Prostate gland (tissue), 2 donors: ENCODE measurements around the gene NCAM2. TPM values are rescaled to one million over a fixed set of nuclear protein-coding genes. Genes with fewer than 3 reads are reported as not detected.

Source experiments
- DNase-seq: peaks from one replicate; pipeline ENCODE4 v3.0.0-alpha.2; 2019; ENCODE audit warnings: low spot score
- H3K27ac ChIP-seq, 2 donors: fragments of 200-600 bp; sonication (generic); 2 replicates each; pipeline ENCODE4 v1.5.1; 2017 to 2019
- H3K27me3 ChIP-seq: fragments of 200-600 bp; sonication (generic); replicated peaks from 2 replicates; pipeline ENCODE4 v1.5.1; 2019; ENCODE audit not compliant: insufficient read depth
- H3K36me3 ChIP-seq, 2 donors: fragments of 200-600 bp; sonication (generic); 1 replicate in 1 of 2; 2 replicates in 1 of 2; pipeline versions ENCODE4 v1.5.1 to v1.8.1; 2017 to 2019
- H3K4me1 ChIP-seq: fragments of 200-600 bp; sonication (generic); replicated peaks from 2 replicates; pipeline ENCODE4 v1.5.1; 2019
- H3K4me3 ChIP-seq, 2 donors: fragments of 200-600 bp; sonication (generic); 2 replicates each; pipeline ENCODE4 v1.5.1; 2017 to 2019
- H3K9me3 ChIP-seq: fragments of 200-600 bp; sonication (generic); 2 replicates; pipeline ENCODE4 v1.5.1; 2017
- CTCF ChIP-seq, 4 experiments: fragments of 200-600 bp in 2 of 4; fragments of 450-650 bp in 2 of 4; sonication (generic) in 2 of 4; IDR thresholded peaks; 1 replicate in 3 of 4; 2 replicates in 1 of 4; pipeline ENCODE4 v1.5.1; 2016 to 2019; ENCODE audit warnings: antibody characterized with exemption in 4 of 4, mild to moderate bottlenecking in 2 of 4, moderate library complexity in 2 of 4
- POLR2A ChIP-seq: fragments of 450-650 bp; IDR thresholded peaks from one replicate; pipeline ENCODE4 v1.6.1; 2016; ENCODE audit warnings: antibody characterized with exemption, mild to moderate bottlenecking
- POLR2AphosphoS5 ChIP-seq: sonication (generic); formaldehyde crosslinking; IDR thresholded peaks from one replicate; pipeline ENCODE4 v1.6.1; 2017; ENCODE audit warnings: antibody characterized with exemption
- WGBS: methylation state at CpG from one replicate; pipeline ENCODE4 v1.1.5; 2018; 5-methylcytosine and 5-hydroxymethylcytosine counted together
- intact Hi-C: fragments of 100-400 bp; cut with DNase I; formaldehyde crosslinking; loops from one replicate; pipeline ENCODE4 v1.14.2; 2022
- total RNA-seq, 2 donors: library from RNA; depleted of rRNA; stranded (reverse); fragments of >200 nt; gene quantifications; one replicate each; pipeline ENCODE4 v1.1.0, GENCODE V29; 2016

Gene NCAM2
- total RNA-seq, 2 donors from 2014 or later = 1.1 to 21.9 TPM

- no peak overlapping the region for H3K27ac ChIP-seq
- intact Hi-C loops = no loop called here
- no peaks in the 10 kb centered on the region for H3K36me3 ChIP-seq
- no peak for TF ChIP-seq CTCF (IDR thresholded peaks at IDR 0.05)
- no peak for TF ChIP-seq POLR2A
- H3K4me1 ChIP-seq = no peaks in the 10 kb centered on the region
- no peak overlapping the region for H3K4me3 ChIP-seq
- 93% methylated on average over 2 of the region's 2 CpGs for WGBS
- DNase-seq = no peak
- H3K9me3 ChIP-seq = no peaks in the 10 kb centered on the region
- no peaks in the 10 kb centered on the region for H3K27me3 ChIP-seq
These were observed 120.9 kb downstream of the NCAM2 start for GRCh38 chr21:21119091-21119490.

- Histone ChIP-seq H3K27ac (no peak overlapping the region), H3K4me1 (no peaks in the 10 kb centered on the region), H3K4me3 (no peak overlapping the region), H3K9me3 (no peaks in the 10 kb centered on the region), H3K36me3 (no peaks in the 10 kb centered on the region), H3K27me3 (no peaks in the 10 kb centered on the region)
- 53% methylated on average over 3 of the region's 3 CpGs for WGBS
- DNase-seq = no peak
- TF ChIP-seq POLR2AphosphoS5 = no peak
- no peak for TF ChIP-seq POLR2A
- TF ChIP-seq CTCF (IDR thresholded peaks at IDR 0.05) = no peak
- intact Hi-C loops = no loop called here
These were observed 124.5 kb downstream of the NCAM2 start for GRCh38 chr21:21122680-21123079.

GRCh38 chr21:21132390-21132789 lies 134.2 kb downstream of the NCAM2 start:
- TF ChIP-seq POLR2AphosphoS5 = no peak
- TF ChIP-seq POLR2A = no peak
- no peak for TF ChIP-seq CTCF (IDR thresholded peaks at IDR 0.05)
- intact Hi-C loops = no loop called here
- no peaks in the 10 kb centered on the region for H3K9me3 ChIP-seq
- H3K27ac ChIP-seq = no peak overlapping the region
- H3K36me3 ChIP-seq = no peaks in the 10 kb centered on the region
- no peak overlapping the region for H3K4me3 ChIP-seq
- no peak for DNase-seq
- no peaks in the 10 kb centered on the region for H3K4me1 ChIP-seq
- H3K27me3 ChIP-seq = no peaks in the 10 kb centered on the region

GRCh38 chr21:21137986-21138385 lies 139.8 kb downstream of the NCAM2 start:
- DNase-seq = no peak
- WGBS = 14% methylated on average over 2 of the region's 2 CpGs
- TF ChIP-seq POLR2A = no peak
- no peak for TF ChIP-seq POLR2AphosphoS5
- no peak for TF ChIP-seq CTCF (IDR thresholded peaks at IDR 0.05)
- no peak overlapping the region for H3K27ac ChIP-seq
- H3K4me3 ChIP-seq = no peak overlapping the region
- no peaks in the 10 kb centered on the region for H3K4me1 ChIP-seq
- no peaks in the 10 kb centered on the region for H3K9me3 ChIP-seq
- H3K36me3 ChIP-seq = no peaks in the 10 kb centered on the region
- H3K27me3 ChIP-seq = no peaks in the 10 kb centered on the region
- intact Hi-C loops = no loop called here

- no peak for DNase-seq
- no peaks in the 10 kb centered on the region for H3K9me3 ChIP-seq
- H3K4me3 ChIP-seq = no peak overlapping the region
- H3K27ac ChIP-seq = no peak overlapping the region
- no peaks in the 10 kb centered on the region for H3K27me3 ChIP-seq
- TF ChIP-seq POLR2AphosphoS5 (no peak), POLR2A (no peak), CTCF (IDR thresholded peaks at IDR 0.05) (no peak)
- H3K4me1 ChIP-seq = no peaks in the 10 kb centered on the region
- 97% methylated on average over 25 of the region's 25 CpGs for WGBS
- H3K36me3 ChIP-seq = no peaks in the 10 kb centered on the region
- intact Hi-C loops = no loop called here
These were observed 148.6 kb downstream of the NCAM2 start for GRCh38 chr21:21146587-21147373.
